Measurements from ENCODE around the gene MVB12B. TPM values are rescaled to one million over a fixed set of nuclear protein-coding genes. Genes with fewer than 3 reads are reported as not detected.

MVB12B gene
- total RNA-seq, 1 experiment from 2014 or later: 5.7 TPM

DNA sequence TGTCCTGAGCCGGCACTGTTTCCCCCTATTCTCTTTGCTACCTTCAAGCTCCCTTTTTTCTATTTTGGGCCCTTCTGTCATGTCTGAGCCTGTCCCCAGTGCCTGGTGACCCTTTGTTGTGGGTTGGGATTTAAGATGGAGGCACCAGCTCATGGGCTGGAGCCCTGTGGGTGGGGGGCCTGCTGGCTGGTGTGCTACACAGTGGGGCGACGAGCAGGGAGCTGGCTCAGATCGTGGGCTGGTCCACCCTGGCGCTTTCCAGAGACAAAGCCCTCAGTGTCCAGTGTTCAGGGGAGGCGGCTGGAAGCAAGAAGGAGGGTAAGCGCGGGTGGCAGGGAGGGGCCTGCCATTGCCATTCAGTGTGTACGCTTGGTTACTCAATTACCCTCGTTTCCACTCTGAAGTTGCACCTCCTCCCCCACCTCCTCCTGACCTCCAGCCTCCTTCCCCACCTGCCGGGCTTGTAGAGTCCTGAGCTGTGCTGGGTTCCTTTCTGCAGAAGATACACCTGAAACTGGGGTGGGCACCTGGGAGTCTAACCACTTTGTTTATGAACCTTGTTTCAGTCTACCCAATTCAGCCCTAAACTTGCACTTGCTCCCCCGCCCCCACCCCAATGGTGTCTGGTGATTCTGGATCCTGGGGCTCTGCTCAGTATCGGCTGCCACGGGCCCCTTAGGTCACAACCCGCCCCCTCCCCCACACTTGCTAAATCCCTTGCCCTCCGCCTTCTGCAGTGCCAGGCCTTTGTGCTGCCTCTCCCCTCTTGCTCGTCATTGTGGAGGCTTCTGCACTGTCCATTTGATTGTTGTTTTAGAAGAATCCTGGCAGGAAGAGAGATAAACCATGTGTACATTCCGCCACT is 49.9 kb downstream of the MVB12B start (continued):
- TF ChIP-seq GRHL2 (CRISPR knock-in tag; IDR thresholded peaks at IDR 0.05; ENCODE audit: insufficient replicate concordance, severe bottlenecking) (no peak), ZMAT4 (CRISPR knock-in tag; IDR thresholded peaks at IDR 0.05) (no peak), FOXJ3 (CRISPR knock-in tag; IDR thresholded peaks at IDR 0.05; ENCODE audit: borderline replicate concordance) (no peak), NR3C1 (CRISPR knock-in tag; conservative IDR thresholded peaks at IDR 0.05; ENCODE audit: low read depth) (no peak), ZNF219 (CRISPR knock-in tag; IDR thresholded peaks at IDR 0.05; ENCODE audit: borderline replicate concordance) (no peak)
- TF ChIP-seq, protein P1, sequence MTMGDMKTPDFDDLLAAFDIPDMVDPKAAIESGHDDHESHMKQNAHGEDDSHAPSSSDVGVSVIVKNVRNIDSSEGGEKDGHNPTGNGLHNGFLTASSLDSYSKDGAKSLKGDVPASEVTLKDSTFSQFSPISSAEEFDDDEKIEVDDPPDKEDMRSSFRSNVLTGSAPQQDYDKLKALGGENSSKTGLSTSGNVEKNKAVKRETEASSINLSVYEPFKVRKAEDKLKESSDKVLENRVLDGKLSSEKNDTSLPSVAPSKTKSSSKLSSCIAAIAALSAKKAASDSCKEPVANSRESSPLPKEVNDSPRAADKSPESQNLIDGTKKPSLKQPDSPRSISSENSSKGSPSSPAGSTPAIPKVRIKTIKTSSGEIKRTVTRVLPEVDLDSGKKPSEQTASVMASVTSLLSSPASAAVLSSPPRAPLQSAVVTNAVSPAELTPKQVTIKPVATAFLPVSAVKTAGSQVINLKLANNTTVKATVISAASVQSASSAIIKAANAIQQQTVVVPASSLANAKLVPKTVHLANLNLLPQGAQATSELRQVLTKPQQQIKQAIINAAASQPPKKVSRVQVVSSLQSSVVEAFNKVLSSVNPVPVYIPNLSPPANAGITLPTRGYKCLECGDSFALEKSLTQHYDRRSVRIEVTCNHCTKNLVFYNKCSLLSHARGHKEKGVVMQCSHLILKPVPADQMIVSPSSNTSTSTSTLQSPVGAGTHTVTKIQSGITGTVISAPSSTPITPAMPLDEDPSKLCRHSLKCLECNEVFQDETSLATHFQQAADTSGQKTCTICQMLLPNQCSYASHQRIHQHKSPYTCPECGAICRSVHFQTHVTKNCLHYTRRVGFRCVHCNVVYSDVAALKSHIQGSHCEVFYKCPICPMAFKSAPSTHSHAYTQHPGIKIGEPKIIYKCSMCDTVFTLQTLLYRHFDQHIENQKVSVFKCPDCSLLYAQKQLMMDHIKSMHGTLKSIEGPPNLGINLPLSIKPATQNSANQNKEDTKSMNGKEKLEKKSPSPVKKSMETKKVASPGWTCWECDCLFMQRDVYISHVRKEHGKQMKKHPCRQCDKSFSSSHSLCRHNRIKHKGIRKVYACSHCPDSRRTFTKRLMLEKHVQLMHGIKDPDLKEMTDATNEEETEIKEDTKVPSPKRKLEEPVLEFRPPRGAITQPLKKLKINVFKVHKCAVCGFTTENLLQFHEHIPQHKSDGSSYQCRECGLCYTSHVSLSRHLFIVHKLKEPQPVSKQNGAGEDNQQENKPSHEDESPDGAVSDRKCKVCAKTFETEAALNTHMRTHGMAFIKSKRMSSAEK (CRISPR knock-in tag; IDR thresholded peaks at IDR 0.05; ENCODE audit: borderline replicate concordance): no peak

DNA sequence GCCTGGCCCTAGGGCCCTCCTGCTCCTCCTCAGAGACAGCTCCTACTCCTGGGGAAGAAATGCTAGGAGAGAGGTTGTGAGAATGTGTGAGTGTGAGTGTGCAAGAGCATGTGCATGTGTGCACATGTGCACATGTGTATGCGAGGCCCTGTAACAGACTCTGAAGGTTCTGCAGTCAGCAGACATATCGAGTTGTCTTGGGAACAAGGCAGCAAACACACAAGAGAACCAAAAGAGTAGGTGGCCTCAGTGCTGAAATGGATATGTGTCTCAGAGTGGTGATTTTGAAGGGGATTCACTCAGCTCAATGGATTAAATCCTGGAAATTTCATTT is 50.5 kb downstream of the MVB12B start:
- no peak overlapping the region for H3K4me3 Mint-ChIP-seq
- ATAC-seq: no peak
- CTCF ChIA-PET: interaction anchor here (0.9 to 2.6 kb wide), 7 partner anchors 19 to 318 kb away, joined by 3 to 20 read pairs (median 4); no protein-coding TSS in a partner anchor
- TF ChIP-seq TP53 (CRISPR knock-in tag; IDR thresholded peaks at IDR 0.05) (no peak), MLX (CRISPR knock-in tag; IDR thresholded peaks at IDR 0.05) (no peak), GABPB1 (CRISPR knock-in tag; IDR thresholded peaks at IDR 0.05) (no peak), CTCF (IDR thresholded peaks at IDR 0.05) (no peak), ZNF425 (CRISPR knock-in tag; conservative IDR thresholded peaks at IDR 0.05) (no peak), ZNF121 (CRISPR knock-in tag; IDR thresholded peaks at IDR 0.05) (no peak), CBFB (CRISPR knock-in tag; IDR thresholded peaks at IDR 0.05; ENCODE audit: low read depth) (no peak), PREB (CRISPR knock-in tag; IDR thresholded peaks at IDR 0.05; ENCODE audit: borderline replicate concordance) (no peak), NFYB (CRISPR knock-in tag; conservative IDR thresholded peaks at IDR 0.05; ENCODE audit: low read depth) (no peak), ZNF416 (CRISPR knock-in tag; IDR thresholded peaks at IDR 0.05) (no peak), ZNF317 (CRISPR knock-in tag; IDR thresholded peaks at IDR 0.05; ENCODE audit: borderline replicate concordance, low read depth) (no peak), NR1H2 (CRISPR knock-in tag; IDR thresholded peaks at IDR 0.05) (no peak), GRHL2 (CRISPR knock-in tag; IDR thresholded peaks at IDR 0.05; ENCODE audit: insufficient replicate concordance, severe bottlenecking) (no peak), ELF4 (CRISPR knock-in tag; IDR thresholded peaks at IDR 0.05; ENCODE audit: low read depth) (no peak)
- TF ChIP-seq, protein P2, sequence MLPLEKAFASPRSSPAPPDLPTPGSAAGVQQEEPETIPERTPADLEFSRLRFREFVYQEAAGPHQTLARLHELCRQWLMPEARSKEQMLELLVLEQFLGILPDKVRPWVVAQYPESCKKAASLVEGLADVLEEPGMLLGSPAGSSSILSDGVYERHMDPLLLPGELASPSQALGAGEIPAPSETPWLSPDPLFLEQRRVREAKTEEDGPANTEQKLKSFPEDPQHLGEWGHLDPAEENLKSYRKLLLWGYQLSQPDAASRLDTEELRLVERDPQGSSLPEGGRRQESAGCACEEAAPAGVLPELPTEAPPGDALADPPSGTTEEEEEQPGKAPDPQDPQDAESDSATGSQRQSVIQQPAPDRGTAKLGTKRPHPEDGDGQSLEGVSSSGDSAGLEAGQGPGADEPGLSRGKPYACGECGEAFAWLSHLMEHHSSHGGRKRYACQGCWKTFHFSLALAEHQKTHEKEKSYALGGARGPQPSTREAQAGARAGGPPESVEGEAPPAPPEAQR (CRISPR knock-in tag; IDR thresholded peaks at IDR 0.05): no peak
- TF ChIP-seq, protein P3, sequence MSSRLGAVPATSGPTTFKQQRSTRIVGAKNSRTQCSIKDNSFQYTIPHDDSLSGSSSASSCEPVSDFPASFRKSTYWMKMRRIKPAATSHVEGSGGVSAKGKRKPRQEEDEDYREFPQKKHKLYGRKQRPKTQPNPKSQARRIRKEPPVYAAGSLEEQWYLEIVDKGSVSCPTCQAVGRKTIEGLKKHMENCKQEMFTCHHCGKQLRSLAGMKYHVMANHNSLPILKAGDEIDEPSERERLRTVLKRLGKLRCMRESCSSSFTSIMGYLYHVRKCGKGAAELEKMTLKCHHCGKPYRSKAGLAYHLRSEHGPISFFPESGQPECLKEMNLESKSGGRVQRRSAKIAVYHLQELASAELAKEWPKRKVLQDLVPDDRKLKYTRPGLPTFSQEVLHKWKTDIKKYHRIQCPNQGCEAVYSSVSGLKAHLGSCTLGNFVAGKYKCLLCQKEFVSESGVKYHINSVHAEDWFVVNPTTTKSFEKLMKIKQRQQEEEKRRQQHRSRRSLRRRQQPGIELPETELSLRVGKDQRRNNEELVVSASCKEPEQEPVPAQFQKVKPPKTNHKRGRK (CRISPR knock-in tag; IDR thresholded peaks at IDR 0.05; ENCODE audit: borderline replicate concordance): no peak

More for the DNA sequence above, 50.5 kb downstream of the MVB12B start:
- H3K36me3 Mint-ChIP-seq: no peaks in the 10 kb centered on the region
- H3K4me1 Mint-ChIP-seq: peaks cover 67% of the 10 kb centered on the region
- no peak for DNase-seq (ENCODE audit: low spot score)
- no peaks in the 10 kb centered on the region for H3K27me3 Mint-ChIP-seq (ENCODE audit: low read depth)
- no peak overlapping the region for H3K27ac Mint-ChIP-seq
- H3K9me3 Mint-ChIP-seq: no peaks in the 10 kb centered on the region
- POLR2A ChIA-PET: interaction anchor here (0.6 kb wide), 2 partner anchors 12 to 141 kb away, joined by 3 to 4 read pairs; no protein-coding TSS in a partner anchor

Measured in WTC11 (cell line).